K562 (cell line): ENCODE measurements around the gene CEP85L. TPM values are rescaled to one million over a fixed set of nuclear protein-coding genes. Genes with fewer than 3 reads are reported as not detected.

Experiments
- ARNT ChIP-seq, 2 experiments: fragments of 450-650 bp; IDR thresholded peaks; 2 replicates each; pipeline ENCODE4 v1.6.1; 2016; ENCODE audit warnings: mild to moderate bottlenecking in 1 of 2
- CBFA2T3 ChIP-seq: fragments of 450-650 bp; IDR thresholded peaks from 2 replicates; pipeline ENCODE4 v1.6.1; 2017
- CEBPG ChIP-seq, 3 experiments: fragments of 200-800 bp in 1 of 3; sonication (Bioruptor generic) in 1 of 3; sonication (generic) in 1 of 3; formaldehyde crosslinking in 1 of 3; IDR thresholded peaks in 2 of 3; conservative IDR thresholded peaks in 1 of 3; 2 replicates each; pipeline versions ENCODE4 v1.6.1 to v1.8.0; 2016 to 2022; ENCODE audit warnings: missing compliant biosample characterization in 2 of 3, missing genetic modification characterization in 2 of 3, mild to moderate bottlenecking in 1 of 3, missing genetic modification reagents in 1 of 3
- COPS2 ChIP-seq: fragments of 450-650 bp; conservative IDR thresholded peaks from 2 replicates; pipeline ENCODE4 v1.6.1; 2016; ENCODE audit warnings: mild to moderate bottlenecking, moderate library complexity
- EGR1 ChIP-seq: fragments of 450-650 bp; conservative IDR thresholded peaks from 2 replicates; pipeline ENCODE4 v1.6.1; 2017; ENCODE audit warnings: mild to moderate bottlenecking
- FOXA3 ChIP-seq, 2 experiments: fragments of 450-650 bp in 1 of 2; sonication (generic) in 1 of 2; formaldehyde crosslinking; IDR thresholded peaks in 1 of 2; conservative IDR thresholded peaks in 1 of 2; 2 replicates each; pipeline versions ENCODE4 v1.4.0 to v1.8.0; 2020 to 2022; ENCODE audit warnings: mild to moderate bottlenecking in 2 of 2, missing genetic modification reagents in 1 of 2
- GABPB2 ChIP-seq: fragments of 250-450 bp; sonication (Bioruptor Pico); conservative IDR thresholded peaks from 2 replicates; pipeline ENCODE4 v1.5.1; 2021; ENCODE audit warnings: mild to moderate bottlenecking
- GTF2E2 ChIP-seq: fragments of 200-800 bp; sonication (Bioruptor generic); IDR thresholded peaks from 2 replicates; pipeline ENCODE4 v1.6.1; 2016; ENCODE audit warnings: missing genetic modification characterization, missing compliant biosample characterization
- GTF3C2 ChIP-seq: IDR thresholded peaks from 3 replicates; pipeline ENCODE4 v1.6.1; 2011; ENCODE audit warnings: borderline replicate concordance, mild to moderate bottlenecking, moderate library complexity; ENCODE audit not compliant: insufficient read length; ENCODE audit errors: extremely low read depth
- HNRNPL ChIP-seq: fragments of 200-400 bp; formaldehyde crosslinking; IDR thresholded peaks from 2 replicates; pipeline ENCODE4 v1.6.1; 2017; ENCODE audit warnings: low read depth, mild to moderate bottlenecking, low read length
- RAD21 ChIP-seq, 2 experiments: fragments of 250-450 bp in 1 of 2; fragments of 450-650 bp in 1 of 2; sonication (Bioruptor Pico) in 1 of 2; formaldehyde crosslinking in 1 of 2; IDR thresholded peaks in 1 of 2; conservative IDR thresholded peaks in 1 of 2; 2 replicates each; pipeline versions ENCODE4 v1.4.0 to v1.8.0; 2020 to 2022; ENCODE audit warnings: mild to moderate bottlenecking in 2 of 2, moderate library complexity in 1 of 2
- RNF2 ChIP-seq: sonication (generic); IDR thresholded peaks from 2 replicates; pipeline ENCODE4 v1.6.1; 2016
- SMAD4 ChIP-seq: fragments of 250-450 bp; sonication (Bioruptor Pico); conservative IDR thresholded peaks from 2 replicates; pipeline ENCODE4 v1.8.0; 2021; ENCODE audit warnings: inconsistent platforms, mild to moderate bottlenecking, moderate library complexity
- ZZZ3 ChIP-seq: fragments of 450-650 bp; IDR thresholded peaks from 2 replicates; pipeline ENCODE4 v1.6.1; 2016; ENCODE audit warnings: antibody characterized with exemption, mild to moderate bottlenecking, moderate library complexity
- polyA plus RNA-seq, 8 experiments: library from polyadenylated mRNA; depleted of rRNA in 4 of 8; stranded (reverse) in 5 of 8; unstranded in 3 of 8; fragments of >200 nt; fragmentation: Nextera tagmentation in 2 of 8; fragmentation: Illumina TruSeq in 1 of 8; extraction: Ambion mirVana in 2 of 8; extraction: Trizol in 1 of 8; gene quantifications; 2 replicates each; pipeline versions ENCODE4 v1.2.1 to v1.2.3, GENCODE V29; 2011 to 2014; ENCODE audit warnings: inconsistent platforms in 1 of 8, missing spikeins in 1 of 8
- total RNA-seq, 7 experiments: library from RNA; depleted of rRNA in 6 of 7; stranded (reverse); fragments of >200 nt in 6 of 7; fragmentation: Illumina TruSeq in 2 of 7; extraction: Trizol in 2 of 7; gene quantifications; 2 replicates each; pipeline versions ENCODE4 v1.2.1 to v1.2.3, GENCODE V29; 2011 to 2021; ENCODE audit warnings: low replicate concordance in 1 of 7
- TF ChIP-seq, protein P1 (sequence below): fragments of 250-450 bp; sonication (Bioruptor Pico); IDR thresholded peaks from 2 replicates; pipeline ENCODE4 v1.8.0; 2021; ENCODE audit warnings: moderate library complexity, mild to moderate bottlenecking, inconsistent platforms
- TF ChIP-seq, protein P2 (sequence below), 2 experiments: IDR thresholded peaks in 1 of 2; conservative IDR thresholded peaks in 1 of 2; 2 replicates each; pipeline ENCODE4 v1.6.1; 2016; ENCODE audit warnings: low read depth in 2 of 2, mild to moderate bottlenecking in 1 of 2, missing compliant biosample characterization in 1 of 2, missing genetic modification characterization in 1 of 2, moderate library complexity in 1 of 2
- TF ChIP-seq, protein P3 (sequence below): sonication (generic); formaldehyde crosslinking; IDR thresholded peaks from 2 replicates; pipeline ENCODE4 v1.8.0; 2022; ENCODE audit warnings: missing genetic modification reagents, mild to moderate bottlenecking, borderline replicate concordance

CEP85L gene
- total and polyA plus RNA-seq, 9 of the 15 experiments (the other 6 are each of a cell fraction or from before 2014, with no cell fraction given), result 4.5 to 15.8 (median 8.3) TPM

DNA sequence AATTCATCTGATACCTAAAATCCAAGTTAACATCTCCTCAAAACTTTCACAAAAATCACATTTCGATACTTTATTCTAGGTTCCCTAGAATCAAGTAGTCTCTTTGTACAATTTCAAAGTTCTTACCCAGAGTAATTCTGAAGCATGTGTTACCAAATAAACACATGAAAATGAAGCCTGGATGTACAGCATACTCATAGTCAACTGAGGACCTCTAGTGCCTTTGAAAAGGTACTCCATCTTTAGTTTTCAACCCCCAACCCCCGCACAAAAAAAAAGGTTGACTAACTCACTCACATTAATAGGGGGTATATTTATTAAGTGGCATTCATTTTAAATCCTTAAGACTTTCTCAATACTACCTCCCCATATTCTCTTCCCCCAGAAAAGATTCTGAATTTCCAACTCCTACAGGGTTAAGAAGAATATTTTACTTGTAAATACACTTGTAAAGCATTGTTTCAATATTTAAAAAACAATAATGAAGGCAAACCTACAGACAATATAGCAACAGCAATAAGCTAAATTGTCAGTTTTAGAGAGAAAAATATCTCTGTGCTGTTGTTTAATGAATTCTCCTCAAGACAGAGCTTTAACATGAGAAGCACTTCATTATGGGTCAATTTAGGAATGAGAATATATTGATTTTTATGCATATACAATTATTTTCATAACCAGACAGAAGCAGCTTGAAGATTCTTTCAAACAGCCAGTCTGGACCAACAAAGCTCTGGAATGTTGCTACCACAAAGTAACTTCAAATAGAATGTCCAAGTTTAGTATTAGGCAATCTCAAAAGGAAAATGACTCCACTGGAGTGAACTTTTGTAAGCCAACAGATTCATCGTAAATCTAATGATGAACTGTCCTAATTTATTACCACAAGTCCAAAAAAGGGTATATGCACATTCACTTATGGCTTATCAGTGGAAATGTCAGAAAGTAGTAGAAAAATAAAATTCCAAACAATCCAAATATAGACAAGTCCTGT is 100.0 kb downstream of the CEP85L start (continued):
- no peak for TF ChIP-seq GTF3C2
- TF ChIP-seq SMAD4 (CRISPR knock-in tag), result no peak
- TF ChIP-seq CBFA2T3, result no peak
- no peak for TF ChIP-seq CEBPG (CRISPR knock-in tag; IDR thresholded peaks at IDR 0.05)
- no peak; a peak in 2 of 4 replicates for TF ChIP-seq CEBPG (tag; conservative IDR thresholded peaks at IDR 0.05 in 1 of 2, IDR thresholded peaks at IDR 0.05 in 1 of 2)
- TF ChIP-seq GTF2E2 (tag), result no peak
- 0 out of 2 replicates have a peak, but pooled peaks have one; percentile 36 for TF ChIP-seq EGR1
- no peak for TF ChIP-seq FOXA3 (CRISPR knock-in tag; conservative IDR thresholded peaks at IDR 0.05 in 1 of 2, IDR thresholded peaks at IDR 0.05 in 1 of 2)
- TF ChIP-seq ARNT (IDR thresholded peaks at IDR 0.05), result no peak
- TF ChIP-seq COPS2, result no peak
- TF ChIP-seq, protein P1, sequence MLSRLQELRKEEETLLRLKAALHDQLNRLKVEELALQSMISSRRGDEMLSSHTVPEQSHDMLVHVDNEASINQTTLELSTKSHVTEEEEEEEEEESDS (CRISPR knock-in tag), result no peak
- no peak for TF ChIP-seq GABPB2 (CRISPR knock-in tag)
- TF ChIP-seq HNRNPL, result no peak
- peak; percentile 82 to 83 for TF ChIP-seq RAD21 (CRISPR knock-in tag; conservative IDR thresholded peaks at IDR 0.05 in 1 of 2, IDR thresholded peaks at IDR 0.05 in 1 of 2)
- TF ChIP-seq, protein P2, sequence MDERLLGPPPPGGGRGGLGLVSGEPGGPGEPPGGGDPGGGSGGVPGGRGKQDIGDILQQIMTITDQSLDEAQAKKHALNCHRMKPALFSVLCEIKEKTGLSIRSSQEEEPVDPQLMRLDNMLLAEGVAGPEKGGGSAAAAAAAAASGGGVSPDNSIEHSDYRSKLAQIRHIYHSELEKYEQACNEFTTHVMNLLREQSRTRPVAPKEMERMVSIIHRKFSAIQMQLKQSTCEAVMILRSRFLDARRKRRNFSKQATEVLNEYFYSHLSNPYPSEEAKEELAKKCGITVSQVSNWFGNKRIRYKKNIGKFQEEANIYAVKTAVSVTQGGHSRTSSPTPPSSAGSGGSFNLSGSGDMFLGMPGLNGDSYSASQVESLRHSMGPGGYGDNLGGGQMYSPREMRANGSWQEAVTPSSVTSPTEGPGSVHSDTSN (CRISPR knock-in tag; IDR thresholded peaks at IDR 0.05; ENCODE audit: low read depth), result no peak
- TF ChIP-seq, protein P2 (tag; conservative IDR thresholded peaks at IDR 0.05; ENCODE audit: low read depth), result peak; percentile 33
- TF ChIP-seq, protein P3, sequence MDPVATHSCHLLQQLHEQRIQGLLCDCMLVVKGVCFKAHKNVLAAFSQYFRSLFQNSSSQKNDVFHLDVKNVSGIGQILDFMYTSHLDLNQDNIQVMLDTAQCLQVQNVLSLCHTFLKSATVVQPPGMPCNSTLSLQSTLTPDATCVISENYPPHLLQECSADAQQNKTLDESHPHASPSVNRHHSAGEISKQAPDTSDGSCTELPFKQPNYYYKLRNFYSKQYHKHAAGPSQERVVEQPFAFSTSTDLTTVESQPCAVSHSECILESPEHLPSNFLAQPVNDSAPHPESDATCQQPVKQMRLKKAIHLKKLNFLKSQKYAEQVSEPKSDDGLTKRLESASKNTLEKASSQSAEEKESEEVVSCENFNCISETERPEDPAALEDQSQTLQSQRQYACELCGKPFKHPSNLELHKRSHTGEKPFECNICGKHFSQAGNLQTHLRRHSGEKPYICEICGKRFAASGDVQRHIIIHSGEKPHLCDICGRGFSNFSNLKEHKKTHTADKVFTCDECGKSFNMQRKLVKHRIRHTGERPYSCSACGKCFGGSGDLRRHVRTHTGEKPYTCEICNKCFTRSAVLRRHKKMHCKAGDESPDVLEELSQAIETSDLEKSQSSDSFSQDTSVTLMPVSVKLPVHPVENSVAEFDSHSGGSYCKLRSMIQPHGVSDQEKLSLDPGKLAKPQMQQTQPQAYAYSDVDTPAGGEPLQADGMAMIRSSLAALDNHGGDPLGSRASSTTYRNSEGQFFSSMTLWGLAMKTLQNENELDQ (CRISPR knock-in tag), result no peak
- no peak for TF ChIP-seq RNF2
- TF ChIP-seq ZZZ3, result no peak
